ENCODE results near the gene STAM2.

- no peak for TF ChIP-seq GATA2 (IDR thresholded peaks at IDR 0.05; ENCODE audit: low read depth, low read length)
- no peak for TF ChIP-seq GATA3 (IDR thresholded peaks at IDR 0.05; ENCODE audit: low read depth, low read length)
These were observed 43.3 kb downstream of the STAM2 start for GRCh38 chr2:152132306-152132705.
